LoVo (cell line): ENCODE results near the gene CREB3L1.

ENCODE experiments used
- DNase-seq: peaks from one replicate; pipeline ENCODE4 v3.0.0-alpha.2; 2016; ENCODE audit warnings: low spot score

CREB3L1 gene

DNA sequence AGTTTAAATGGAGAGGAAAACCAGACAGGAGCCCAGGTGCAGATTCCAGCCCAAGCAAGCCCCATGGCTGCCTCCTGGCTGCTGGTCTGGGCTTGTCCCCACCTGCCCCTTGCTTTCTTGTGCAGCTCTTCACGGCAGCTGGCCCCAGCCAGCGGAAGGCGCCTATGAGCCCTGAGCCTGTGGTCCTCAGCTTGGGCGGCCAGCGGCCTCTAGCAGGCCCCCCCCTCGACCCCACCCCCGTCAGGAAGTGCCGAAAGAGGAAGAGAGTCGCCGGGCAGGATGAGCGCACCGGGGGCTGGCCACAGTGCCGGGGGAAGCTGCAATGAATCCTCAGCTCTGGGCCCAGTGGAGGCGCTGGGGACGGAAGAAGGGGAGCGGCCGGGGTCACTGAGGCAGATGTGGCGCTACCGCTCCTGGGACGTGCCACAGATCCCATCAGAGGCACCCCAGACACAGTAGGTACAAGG lies 67.7 kb downstream of the CREB3L1 start:
- no peak for DNase-seq

DNA sequence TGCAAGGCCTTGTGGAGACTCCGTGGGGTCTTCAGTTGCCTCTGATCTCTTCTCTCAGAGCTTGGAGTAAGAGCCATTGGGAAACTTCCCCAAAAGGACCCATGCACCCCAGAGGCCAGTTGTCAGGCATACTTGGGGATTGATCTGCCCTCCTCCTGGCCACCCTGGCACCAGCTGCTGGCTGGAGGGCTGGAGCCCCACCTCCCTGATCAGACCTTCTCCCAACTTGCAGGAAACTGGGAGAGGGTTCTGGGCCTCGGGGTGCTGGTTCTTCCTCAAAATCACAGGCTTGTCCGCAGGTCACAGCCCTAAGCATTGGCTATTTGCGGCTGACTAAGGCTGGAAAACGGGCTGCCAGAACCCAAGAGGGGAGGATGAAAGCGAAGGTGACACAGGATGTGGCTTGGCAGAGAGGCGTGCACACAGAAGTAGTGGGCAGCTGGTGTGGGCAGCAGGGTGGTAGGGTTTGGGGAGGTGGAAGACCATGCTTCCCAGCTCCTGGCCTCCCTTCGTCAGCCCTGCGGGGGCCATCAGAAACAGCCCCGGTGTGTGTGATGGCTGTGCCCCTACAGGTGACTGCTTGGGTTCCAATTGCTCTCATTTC lies 68.5 kb downstream of the CREB3L1 start:
- DNase-seq = no peak

DNA sequence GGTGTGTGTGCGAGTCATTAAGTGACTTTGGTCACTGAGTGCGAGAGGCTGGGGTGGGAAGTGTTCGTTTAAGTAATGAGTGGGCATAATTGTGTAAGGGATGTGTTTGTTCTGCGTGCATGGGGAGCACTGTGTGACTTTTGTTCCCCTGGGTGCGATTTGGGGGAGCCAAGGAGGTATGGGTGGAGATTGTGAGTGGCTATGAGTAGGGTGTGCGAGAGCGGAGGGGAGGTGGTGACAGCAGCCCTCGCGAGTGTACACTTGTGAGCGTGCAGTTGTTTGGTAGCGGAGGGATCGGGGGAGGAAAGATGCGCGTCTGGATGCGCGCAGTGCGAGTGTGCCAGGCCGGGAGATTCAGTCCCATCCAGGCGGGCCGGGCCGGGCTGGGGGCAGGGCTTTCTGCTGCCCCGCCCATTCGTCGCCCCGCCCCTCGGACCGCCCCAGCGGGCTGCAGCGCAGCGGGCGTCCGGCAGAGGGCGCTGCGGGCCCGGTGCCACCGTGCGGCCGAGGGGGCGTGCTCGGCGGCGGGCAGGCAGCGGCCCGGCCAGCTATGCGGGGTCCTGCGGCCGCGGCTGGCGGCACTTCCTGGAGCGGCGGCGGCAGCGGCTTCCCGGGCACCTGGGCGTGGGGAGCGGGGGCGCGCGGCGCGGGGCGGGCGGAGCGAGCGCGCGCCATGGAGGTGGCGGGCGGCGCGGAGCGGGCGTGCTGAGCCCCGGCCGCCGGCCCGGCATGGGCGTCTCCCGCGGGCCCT lies 69.6 kb downstream of the CREB3L1 start, which contains the start of gene DGKZ:
TSS of gene DGKZ (plus strand) at position 578 of the 751 bp plus-strand sequence. CDS start 197 bp downstream, outside the sequence.
- DNase-seq = peak; percentile 87

DNA sequence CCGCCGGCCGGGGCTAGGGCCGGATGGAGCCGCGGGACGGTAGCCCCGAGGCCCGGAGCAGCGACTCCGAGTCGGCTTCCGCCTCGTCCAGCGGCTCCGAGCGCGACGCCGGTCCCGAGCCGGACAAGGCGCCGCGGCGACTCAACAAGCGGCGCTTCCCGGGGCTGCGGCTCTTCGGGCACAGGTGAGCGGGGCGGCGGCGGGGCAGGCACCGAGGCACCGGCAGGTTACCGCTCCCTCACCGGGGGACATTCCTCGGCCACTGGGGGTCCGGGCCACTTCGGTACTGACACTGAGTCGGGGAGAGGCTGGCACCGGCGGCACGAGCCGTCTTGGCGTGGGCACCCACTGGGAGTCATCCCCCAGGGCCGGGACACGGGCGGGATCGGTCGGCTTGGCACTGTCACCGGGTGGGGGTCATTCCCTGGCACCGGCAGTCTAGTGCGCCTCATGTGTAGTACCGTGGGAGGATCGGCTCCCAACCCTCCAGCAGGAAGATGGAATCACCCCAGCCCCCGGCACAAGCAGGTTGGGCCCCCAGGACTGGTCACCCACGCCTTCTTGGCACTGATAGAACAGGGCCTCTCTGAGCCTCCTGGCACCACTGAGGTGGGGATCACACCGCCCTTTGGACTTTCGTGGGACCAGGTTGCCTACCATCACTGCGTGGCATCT lies 70.3 kb downstream of the CREB3L1 start:
- DNase-seq = peak; percentile 19

GRCh38 chr11:46348566-46349401 lies 71.3 kb downstream of the CREB3L1 start:
- no peak for DNase-seq

DNA sequence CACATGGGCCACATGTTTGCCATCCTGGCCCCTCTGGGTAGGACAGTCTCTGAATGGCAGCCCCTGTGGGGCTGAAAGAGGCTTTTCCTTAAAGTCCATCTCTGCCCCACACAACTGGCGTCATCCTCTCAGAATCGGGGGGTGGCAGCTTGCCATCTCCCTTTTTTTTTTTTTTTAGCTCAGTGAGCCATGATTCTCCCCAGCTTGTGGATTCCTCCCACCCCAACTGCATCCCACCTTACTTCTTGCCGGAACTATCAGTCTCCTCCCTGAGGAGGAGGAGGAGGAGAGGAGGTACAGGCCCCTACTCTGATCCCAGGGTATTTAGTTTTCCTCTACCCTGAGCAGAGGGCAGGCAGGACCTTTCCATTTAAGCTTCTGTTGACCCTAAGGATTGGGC lies 73.2 kb downstream of the CREB3L1 start:
- no peak for DNase-seq

DNA sequence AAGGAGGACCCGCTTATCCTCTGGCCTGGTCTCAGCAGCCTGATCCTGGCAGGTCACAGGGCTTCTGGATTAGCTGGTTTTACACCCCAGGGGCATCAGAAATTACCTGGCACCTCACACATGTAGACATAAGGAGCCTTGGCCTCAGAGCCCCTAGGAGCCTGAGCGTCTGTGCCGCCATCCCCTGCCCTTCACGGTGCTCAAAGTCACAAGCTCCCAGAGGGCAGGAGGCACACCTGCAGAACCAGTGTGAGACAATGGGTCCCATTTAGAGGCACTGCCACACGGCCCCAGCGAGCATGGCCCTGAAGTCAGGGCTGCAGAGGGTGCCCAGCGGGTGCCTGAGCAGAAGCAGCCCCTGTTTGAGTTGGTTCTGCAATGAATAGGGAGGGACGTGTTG lies 73.7 kb downstream of the CREB3L1 start:
- DNase-seq = no peak

DNA sequence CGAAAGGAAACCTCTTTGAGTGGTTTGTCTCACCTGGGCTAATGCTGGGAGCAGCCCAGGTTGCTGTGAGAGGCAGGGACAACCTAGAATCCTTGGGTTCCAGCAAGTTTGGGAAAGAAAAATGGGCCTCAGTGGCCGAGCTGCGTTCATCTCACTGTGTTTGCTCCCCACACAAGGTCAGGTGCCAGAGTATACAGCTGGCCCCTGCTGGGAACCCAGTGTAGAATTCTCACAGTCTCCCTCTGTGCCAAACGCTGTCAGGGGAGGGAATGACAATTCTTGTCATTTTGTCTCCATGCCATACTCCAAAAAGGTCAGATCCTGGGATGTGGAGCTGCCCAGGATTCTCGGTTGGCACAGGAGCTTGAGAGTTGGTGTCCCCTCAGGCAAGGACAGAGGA lies 74.1 kb downstream of the CREB3L1 start:
- no peak for DNase-seq

DNA sequence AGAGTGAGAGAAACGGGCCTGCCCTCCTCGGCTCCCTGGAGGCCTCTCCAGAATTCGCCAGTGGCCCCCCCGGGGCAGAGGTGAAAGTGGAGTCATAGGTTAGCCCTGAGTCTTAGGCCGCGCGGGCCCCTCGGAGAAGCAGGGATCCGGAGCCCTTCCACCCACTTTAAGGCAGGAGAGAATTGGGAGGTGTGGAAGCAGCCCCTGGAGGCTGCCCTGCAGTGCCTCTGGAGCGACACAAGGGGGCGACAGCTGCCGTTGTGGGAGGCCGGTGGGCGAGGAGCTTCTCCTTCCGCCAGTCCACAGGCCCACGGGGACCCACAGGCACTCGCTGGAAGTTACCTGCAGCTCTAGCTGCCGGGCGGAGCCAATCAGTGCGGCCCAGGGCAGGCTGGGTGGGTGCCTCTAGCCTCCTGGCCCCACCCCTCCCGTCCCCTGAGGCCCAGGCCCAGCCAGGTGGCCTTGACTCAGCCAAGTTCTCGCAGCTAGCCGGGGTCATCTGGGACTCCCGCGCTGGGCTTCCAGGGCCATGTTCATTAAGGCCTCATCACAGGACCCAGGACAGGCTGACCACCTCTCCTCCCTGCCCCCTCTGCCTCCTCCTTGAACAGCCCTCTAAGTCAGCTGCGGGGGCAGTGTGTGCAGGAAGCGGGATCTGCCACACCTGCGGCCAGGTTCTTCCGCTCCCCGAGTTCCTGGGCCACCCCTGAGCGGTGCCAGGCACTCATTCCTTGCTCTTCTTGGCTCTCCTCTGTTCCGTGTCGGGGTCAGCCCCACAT lies 74.8 kb downstream of the CREB3L1 start:
- DNase-seq = no peak

- no peak for DNase-seq
Observed at GRCh38 chr11:46353698-46354097, 76.2 kb downstream of the CREB3L1 start.

DNA sequence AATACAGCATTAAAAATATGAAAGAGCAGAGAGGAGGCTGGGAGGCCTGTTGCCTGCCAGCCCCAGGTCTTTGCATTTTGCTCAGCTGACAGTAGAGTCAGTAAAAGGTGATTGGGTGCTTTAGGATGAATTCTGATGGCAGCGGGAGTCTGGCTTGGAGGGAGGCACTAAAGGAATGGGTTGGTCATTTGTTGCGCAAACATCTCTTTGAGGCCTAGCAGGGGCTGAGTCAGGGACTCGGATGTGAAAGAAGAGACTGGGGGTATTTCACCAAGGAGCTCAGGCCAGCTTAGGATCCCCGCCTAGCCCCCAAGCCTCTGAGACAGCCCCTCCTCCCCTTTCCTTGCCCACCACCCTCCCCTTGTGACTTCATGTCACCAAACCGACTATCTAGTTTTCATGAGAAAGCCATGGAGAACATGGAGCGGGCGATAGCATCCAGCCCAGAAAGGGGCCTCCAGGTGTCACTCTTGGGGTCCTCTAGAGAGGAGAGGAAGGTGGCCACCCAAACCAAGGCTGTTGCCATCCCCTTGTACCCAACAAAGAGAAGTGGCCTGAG lies 79.5 kb downstream of the CREB3L1 start:
- no peak for DNase-seq

DNA sequence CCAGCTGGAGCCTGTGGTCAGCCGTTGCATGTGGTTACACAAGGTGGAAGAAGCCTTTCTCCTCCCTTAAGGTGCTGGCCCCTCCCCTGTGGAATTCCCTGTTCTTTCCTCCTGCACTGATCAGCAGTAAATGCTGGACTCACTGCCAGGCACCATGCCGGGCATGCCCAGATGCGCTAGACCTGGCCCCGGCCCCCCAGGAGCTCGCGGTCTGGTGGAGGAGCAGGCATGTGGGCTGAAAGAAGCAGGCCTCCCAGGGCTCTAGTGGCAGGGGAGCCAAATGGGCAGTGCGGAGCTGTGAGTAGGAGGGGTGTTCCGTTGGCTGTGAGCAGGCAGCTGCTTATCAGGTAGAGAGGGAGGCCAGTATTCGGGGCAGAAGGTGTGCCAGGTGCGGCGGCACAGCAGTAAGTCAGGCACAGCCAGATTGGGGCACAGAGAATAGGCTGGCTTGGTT lies 80.0 kb downstream of the CREB3L1 start:
- DNase-seq = no peak

DNA sequence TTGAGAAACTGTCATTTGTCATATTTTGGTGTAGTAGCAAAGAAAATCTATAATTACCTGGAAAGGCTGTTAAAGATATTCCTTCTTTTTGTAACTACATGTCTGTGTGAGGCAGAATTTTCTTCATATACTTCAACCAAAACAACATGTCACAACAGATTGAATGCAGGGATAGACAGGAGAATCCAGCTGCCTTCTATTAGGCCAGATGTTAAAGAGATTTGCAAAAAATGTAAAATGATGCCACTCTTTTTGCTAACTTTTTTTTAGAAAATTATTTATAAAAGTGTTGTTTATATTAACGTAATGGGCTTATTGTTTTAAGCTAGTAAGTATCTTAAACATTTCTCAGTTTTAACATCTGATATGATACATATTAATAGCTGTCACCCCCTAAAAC lies 82.5 kb downstream of the CREB3L1 start:
- no peak for DNase-seq

DNA sequence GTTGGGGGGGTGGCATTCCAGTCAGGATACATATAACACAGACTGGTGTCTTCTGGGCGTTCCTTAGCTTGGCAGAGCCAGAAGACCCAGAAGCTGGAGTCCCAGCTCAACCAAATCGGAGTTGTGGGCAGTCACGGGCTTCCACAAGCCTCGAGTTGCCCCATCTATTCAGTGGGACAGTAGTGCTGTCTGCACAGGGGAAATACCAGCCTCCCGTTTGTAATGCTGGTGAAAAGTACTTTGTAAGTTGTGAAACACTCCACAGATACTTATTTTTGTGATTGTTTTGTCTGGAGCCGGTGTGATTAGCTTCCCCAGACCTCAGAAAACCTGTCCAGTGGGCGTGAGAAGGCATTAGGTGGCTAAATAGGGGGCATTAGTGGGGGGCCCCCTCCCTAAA lies 83.4 kb downstream of the CREB3L1 start:
- DNase-seq = no peak

DNA sequence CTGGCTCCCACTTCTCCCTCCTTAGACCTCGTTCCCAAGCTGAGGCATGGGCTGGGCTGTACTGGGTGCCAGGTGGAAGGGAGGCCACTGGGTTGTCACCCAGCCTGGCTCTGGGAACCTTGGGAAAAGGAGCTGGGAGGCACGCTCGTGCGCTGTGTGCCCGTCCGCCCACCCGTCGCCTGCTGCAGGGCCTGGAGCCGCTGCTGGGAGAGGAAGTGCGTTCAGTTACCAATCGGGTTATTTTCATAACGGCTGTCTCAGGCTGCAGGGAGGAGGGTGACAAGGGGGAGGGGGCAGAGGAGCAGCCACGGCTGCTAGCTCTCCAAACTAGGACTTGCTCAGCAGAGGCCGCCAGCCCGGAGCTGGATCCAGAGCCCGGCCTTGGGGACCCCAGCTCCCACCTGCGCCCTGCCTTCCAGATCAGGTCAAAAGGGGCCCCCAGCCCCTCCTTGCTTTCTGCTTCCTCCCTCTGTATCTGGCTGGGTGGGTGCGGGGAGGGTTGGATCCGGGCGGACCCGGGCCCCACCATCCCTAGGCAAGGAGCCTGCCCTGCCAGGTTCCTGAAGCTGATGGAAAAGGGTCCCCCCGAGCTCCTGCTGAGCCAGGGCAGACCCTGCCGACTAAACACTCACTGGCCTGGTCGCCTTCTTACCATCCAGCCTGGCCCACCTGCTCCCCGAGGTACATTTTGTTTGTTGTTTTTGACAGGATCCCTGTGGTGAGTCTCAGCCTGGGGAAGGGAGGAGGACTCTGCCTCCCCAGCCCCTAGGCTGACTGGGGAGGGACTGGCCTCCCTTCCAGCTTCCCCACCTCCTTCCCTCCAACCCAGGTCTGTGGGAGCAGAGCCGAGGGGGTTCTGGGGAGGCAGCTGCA lies 84.1 kb downstream of the CREB3L1 start:
- DNase-seq = no peak

- DNase-seq = no peak
Observed at GRCh38 chr11:46362156-46363030, 84.9 kb downstream of the CREB3L1 start.

DNA sequence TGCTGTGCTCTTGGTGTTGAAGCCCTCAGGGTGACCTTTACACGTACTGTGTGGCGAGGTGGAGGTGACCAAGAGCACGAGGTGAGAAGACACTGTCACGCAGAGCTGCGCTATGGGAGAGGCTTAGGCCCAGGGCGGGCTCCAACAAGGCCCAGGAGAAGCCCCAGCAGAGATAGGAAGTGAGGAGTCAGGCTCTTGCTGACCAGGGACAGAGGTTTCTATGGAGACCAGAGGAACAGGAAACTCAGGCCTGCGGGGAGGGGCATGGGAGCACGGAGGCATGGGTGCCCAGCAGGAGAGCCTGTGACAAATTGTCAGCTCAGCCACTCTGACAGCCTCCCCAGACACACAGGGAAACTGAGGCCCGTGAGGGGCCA lies 85.6 kb downstream of the CREB3L1 start:
- no peak for DNase-seq

DNA sequence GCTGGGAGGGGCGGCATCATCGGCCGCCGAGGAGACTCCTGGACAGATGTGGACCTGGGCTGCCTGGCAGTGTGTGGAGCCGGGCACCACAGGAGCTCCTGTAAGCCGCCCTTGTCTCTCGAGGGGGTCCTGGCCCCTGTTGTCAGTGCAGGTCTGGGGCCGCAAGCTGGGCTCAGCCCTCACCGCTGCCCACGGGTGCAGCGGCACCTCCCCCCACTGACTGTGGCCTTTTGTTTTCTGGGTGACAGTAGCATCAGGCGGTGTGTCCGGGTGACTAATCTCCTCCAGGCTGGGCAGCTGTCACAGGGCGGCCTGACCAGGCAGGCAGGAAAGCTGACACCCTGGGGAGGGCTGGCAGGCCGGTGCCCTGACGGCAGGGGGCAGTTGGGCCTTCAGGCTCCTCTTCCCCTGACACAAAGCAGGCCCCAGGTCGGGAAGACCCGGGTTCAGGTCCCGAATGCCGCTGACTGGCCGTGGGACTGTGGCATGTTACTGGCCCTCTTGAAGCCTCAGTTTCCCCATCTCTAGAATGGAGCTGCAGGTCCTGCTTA lies 86.1 kb downstream of the CREB3L1 start:
- no peak for DNase-seq

DNA sequence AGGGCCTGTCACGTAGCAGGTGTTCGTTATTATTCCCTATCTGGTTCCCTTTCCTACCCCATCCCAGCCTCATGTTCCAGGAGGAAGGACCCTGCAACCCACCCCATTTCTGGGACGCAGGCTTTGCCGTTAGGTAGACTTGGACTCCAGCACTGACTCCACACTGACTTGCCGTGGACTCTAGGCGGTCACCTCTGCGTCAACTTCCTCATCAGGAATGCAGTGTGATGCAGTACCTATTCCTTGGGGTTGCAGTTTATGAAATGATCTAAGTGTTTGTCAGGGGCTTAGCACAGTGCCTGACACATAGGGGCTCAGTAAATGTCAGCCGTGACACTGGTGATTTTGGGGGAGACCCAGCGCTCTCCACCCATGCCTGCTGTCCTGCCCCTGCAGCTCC lies 86.6 kb downstream of the CREB3L1 start:
- DNase-seq = no peak
